GM19043 (cell line): ENCODE results near the gene GALNT12.

Experiments used
- ATAC-seq: cut with Tn5 transposase; IDR thresholded peaks from one replicate; pipeline ENCODE4 v1.9.1; 2021; ENCODE audit warnings: low read depth; ENCODE audit not compliant: unreplicated experiment

Gene GALNT12

GRCh38 chr9:98899408-98900056 lies 92.1 kb downstream of the GALNT12 start:
- ATAC-seq: no peak
